Thymus (tissue), 11 donors: ENCODE results near the gene SCYL1. TPM values are rescaled to one million over a fixed set of nuclear protein-coding genes. Genes with fewer than 3 reads are reported as not detected.

Experiments
- DNase-seq, 9 donors: peaks; one replicate each; pipeline ENCODE4 v3.0.0-alpha.2; 2013; ENCODE audit warnings: low spot score in 9 of 9, low read depth in 6 of 9, missing footprints in 1 of 9
- H3K27ac ChIP-seq, 2 donors: one replicate each; pipeline ENCODE4 v1.5.1; 2013; ENCODE audit warnings: control low read depth in 1 of 2, low read depth in 1 of 2, low read length in 1 of 2, mild to moderate bottlenecking in 1 of 2, moderate library complexity in 1 of 2
- H3K27me3 ChIP-seq, 2 donors: one replicate each; pipeline ENCODE4 v1.5.1; 2013; ENCODE audit warnings: low read length in 1 of 2; ENCODE audit not compliant: control insufficient read depth in 2 of 2, insufficient read depth in 1 of 2
- H3K36me3 ChIP-seq, 2 donors: one replicate each; pipeline ENCODE4 v1.5.1; 2013; ENCODE audit warnings: low read length in 1 of 2, mild to moderate bottlenecking in 1 of 2, moderate library complexity in 1 of 2; ENCODE audit not compliant: control insufficient read depth in 2 of 2, insufficient read depth in 2 of 2
- H3K4me1 ChIP-seq, 2 donors: one replicate each; pipeline ENCODE4 v1.5.1; 2013; ENCODE audit warnings: low read length in 2 of 2; ENCODE audit not compliant: control insufficient read depth in 2 of 2, insufficient read depth in 2 of 2
- H3K4me3 ChIP-seq, 2 donors: one replicate each; pipeline ENCODE4 v1.5.1; 2013; ENCODE audit warnings: low read length in 2 of 2, control low read depth in 1 of 2, mild to moderate bottlenecking in 1 of 2
- H3K9me3 ChIP-seq, 2 donors: one replicate each; pipeline ENCODE4 v1.5.1; 2013; ENCODE audit warnings: low read length in 1 of 2, mild to moderate bottlenecking in 1 of 2; ENCODE audit not compliant: control insufficient read depth in 2 of 2, insufficient read depth in 1 of 2
- WGBS: extraction: QIAGEN DNeasy Blood & Tissue Kit; methylation state at CpG from one replicate; pipeline ENCODE4 v1.1.7; 2013; 5-methylcytosine and 5-hydroxymethylcytosine counted together
- polyA plus RNA-seq: library from polyadenylated mRNA; stranded (reverse); fragments of 200-250 nt; gene quantifications from one replicate; pipeline ENCODE4 v1.2.3, GENCODE V29; 2013
- total RNA-seq: library from RNA; stranded (reverse); fragments of 120-200 nt; gene quantifications from one replicate; pipeline ENCODE4 v1.2.4, GENCODE V29; 2013
- donor health status: healthy.

Gene SCYL1
- total and polyA plus RNA-seq, 2 donors, result 41.0 to 68.1 TPM

DNA sequence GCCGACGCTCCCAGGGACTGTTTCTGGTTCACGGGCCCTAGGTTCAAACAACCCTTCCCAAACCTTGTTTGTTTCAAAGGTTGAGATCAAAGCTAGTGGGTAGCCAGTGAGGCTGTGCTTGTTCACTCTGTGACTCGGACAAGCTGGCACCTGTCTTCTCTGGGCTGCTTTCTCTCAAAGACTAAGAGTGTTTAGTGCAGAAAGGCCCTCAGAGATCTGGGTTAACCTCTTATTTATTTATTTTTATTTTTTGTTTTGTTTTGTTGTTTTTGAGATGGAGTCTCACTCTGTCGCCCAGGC, 39.0 kb upstream of the SCYL1 start:
- Histone ChIP-seq H3K4me3 (no peak overlapping the region), H3K36me3 (no peaks in the 10 kb centered on the region), H3K27ac (peak overlapping the region; percentile 31 to 46), H3K4me1 (peaks cover 21 to 51% of the 10 kb centered on the region in 2 donors), H3K27me3 (no peaks in the 10 kb centered on the region), H3K9me3 (peaks cover 0 to 2% of the 10 kb centered on the region in 2 donors)
- no peak for DNase-seq
- 86% methylated on average over 5 of the region's 5 CpGs for WGBS

DNA sequence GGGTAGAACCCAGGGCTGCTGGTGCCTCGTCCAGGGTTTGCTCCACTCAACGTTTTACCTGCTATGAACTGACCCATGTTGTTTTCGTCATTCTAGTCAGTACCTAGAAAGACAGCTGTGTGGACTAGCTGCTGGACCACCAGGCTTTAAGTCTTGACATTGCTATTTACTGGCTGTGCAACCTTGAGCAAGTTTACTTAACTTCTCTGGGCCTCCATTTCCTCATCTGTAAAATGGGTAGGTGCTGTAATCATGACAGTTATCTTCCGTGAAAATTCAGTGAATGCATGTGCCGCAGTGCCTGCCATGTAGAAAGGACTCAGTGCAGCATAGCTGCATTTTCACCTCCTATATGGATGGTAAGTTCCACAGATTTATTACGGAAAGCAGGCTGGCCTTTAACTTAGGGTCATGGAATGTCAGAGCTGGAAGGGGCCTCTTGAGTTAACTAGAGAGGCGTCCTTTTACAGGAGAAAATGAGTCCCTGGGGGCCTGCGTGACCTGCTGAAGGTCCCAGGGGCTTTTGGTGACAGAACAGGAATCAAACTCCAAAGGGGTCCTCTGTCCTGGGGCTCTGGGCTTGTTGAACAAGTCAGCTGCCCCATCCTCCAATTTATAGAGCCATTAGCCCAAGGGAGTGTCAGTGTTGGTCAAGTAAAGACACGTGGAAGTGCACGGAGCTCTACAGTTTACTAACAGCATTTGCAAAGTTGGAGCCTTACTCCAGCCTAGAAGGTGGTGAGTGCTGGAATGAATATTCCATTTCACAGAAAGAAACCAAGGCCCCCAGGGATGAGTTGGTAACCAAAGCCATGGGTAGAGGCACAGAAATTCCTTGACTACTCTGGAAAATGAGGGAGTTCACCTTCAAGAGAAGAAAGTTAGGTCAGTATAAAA, 38.1 kb upstream of the SCYL1 start:
- no peak for DNase-seq
- peaks cover 21 to 61% of the 10 kb centered on the region in 2 donors for H3K4me1 ChIP-seq

DNA sequence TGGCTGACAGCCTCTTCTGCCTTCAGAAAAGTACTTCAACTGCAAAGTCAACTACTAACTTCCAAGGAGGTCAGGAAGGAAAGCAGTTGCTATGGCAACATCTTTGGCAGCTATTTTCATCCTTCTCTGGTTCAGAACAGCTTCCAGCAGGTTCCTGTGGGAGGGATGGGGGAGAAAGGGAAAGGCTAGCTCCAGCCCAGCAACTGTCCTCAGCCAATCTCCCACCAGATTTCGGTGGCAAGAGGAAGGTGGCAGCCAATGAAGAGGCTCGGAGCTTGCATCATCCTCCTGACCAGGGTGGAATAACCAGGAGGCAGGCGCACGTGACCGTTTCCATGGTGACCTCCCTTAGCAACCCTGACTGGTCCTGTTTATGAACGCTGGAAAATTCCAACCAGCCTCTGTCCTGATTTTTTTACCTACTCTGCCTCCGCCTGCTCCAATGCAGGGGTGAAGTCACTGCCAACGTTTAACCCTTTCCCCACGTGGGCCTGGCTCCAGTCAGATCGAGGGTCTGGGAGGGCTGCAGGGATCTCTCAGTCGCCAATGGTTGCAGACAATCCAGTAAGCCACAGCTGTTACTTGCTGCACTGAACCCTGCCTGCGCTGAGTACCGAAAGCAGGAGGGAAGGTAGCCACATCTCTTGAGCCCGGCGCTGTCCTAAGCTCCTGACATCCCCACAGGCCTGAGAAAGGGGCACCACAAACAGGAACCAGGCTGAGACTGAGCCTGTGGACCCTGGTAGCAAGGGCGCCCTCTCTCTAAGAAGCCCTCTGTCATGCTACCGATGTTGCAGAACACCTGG, 37.2 kb upstream of the SCYL1 start:
- DNase-seq, result peak in 3 of 9 donors; percentile 56 to 76 (median 60)
- Histone ChIP-seq H3K36me3 (no peaks in the 10 kb centered on the region), H3K27ac (peak overlapping the region; percentile 75 to 86), H3K9me3 (peaks cover 0 to 2% of the 10 kb centered on the region in 2 donors), H3K4me1 (peaks cover 21 to 69% of the 10 kb centered on the region in 2 donors), H3K4me3 (no peak overlapping the region), H3K27me3 (no peaks in the 10 kb centered on the region)
- WGBS, result 17% methylated on average over 17 of the region's 17 CpGs

More for the DNA sequence above, 38.1 kb upstream of the SCYL1 start:
- 96% methylated on average over 10 of the region's 10 CpGs for WGBS
- H3K36me3 ChIP-seq, result no peaks in the 10 kb centered on the region
- peaks cover 0 to 2% of the 10 kb centered on the region in 2 donors for H3K9me3 ChIP-seq
- no peaks in the 10 kb centered on the region for H3K27me3 ChIP-seq
- H3K27ac ChIP-seq, result peak overlapping the region; percentile 37 to 82
- no peak overlapping the region for H3K4me3 ChIP-seq

DNA sequence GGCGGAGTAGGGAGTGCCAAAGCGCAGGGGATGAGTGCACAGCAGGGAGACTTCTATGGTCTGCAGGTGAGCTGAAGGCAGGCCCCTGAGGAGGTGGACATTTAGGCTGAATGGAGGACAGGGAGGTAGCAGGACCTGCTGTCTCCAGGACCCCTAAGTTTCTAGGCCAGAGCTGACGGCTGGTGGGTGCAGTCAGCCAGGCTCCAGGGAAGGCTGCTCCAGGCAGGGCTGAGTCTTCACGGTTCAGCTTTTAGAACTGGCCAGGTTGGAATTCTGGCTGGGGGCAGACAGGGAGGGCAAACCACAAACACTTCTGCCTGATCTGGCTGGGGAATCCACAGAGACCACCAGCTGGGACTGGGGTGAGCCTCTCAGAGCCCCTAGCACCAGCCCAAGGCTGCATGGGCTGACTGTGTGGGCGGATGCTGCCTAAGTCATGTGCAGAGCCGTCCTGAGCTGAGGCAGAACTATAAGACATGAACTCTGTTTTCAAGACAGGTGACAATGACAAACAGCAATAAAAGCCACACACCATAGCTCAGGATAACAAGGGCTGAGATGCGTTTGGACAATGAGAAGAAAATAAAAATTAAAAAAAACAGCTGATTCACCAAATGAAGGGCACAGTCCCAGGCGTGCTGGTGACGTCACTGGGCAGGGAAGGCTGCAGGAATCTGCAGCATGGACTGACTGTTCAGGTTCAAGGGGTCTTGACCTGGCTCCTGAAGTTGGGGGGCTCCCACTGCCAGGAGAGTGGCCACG, 36.4 kb upstream of the SCYL1 start:
- WGBS, result 79% methylated on average over 10 of the region's 10 CpGs

DNA sequence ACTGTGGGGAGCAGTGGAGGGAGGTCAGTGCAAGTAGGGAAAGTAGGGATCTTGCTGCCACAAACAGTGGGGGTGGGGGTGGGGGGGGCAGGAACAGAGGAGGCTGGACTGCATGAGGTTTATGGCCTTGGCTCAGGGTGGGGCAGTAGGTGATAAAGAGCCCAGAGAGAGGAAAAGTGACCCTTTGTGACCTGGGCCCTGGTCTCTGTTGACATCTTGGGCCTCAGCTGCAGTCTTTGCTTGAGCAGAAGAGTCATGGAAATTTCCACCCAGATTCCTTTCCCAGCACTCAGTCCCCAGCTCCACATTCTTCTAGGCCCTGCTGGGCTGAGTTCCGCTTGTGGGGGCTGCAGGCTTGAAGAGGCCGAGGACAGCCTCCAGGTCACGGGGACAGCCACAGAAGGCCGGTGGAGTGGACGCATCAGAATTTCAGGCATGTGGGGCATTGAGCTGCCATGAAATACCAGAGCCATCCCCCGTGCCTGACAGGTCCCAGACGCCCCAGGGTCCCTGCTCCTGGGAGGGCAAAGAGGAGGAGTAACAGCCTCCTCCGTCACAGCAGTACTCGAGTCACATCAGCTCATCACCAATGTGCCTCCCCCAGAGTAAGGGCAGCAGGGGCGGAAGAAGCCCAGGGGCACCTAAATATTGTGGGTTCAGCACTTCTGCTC, 35.7 kb upstream of the SCYL1 start:
- WGBS, result 94% methylated on average over 10 of the region's 10 CpGs
- H3K4me3 ChIP-seq, result no peak overlapping the region
- peaks cover 0 to 2% of the 10 kb centered on the region in 2 donors for H3K9me3 ChIP-seq
- no peaks in the 10 kb centered on the region for H3K27me3 ChIP-seq
- peak overlapping the region; percentile 25 to 56 for H3K27ac ChIP-seq
- DNase-seq, result no peak
- H3K4me1 ChIP-seq, result peaks cover 23 to 84% of the 10 kb centered on the region in 2 donors
- H3K36me3 ChIP-seq, result no peaks in the 10 kb centered on the region

More for the DNA sequence above, 36.4 kb upstream of the SCYL1 start:
- Histone ChIP-seq H3K4me1 (peaks cover 21 to 77% of the 10 kb centered on the region in 2 donors), H3K36me3 (no peaks in the 10 kb centered on the region), H3K27me3 (no peaks in the 10 kb centered on the region), H3K4me3 (no peak overlapping the region), H3K27ac (peak overlapping the region; percentile 75 to 86), H3K9me3 (peaks cover 0 to 2% of the 10 kb centered on the region in 2 donors)
- peak in 2 of 9 donors; percentile 33 to 61 for DNase-seq

DNA sequence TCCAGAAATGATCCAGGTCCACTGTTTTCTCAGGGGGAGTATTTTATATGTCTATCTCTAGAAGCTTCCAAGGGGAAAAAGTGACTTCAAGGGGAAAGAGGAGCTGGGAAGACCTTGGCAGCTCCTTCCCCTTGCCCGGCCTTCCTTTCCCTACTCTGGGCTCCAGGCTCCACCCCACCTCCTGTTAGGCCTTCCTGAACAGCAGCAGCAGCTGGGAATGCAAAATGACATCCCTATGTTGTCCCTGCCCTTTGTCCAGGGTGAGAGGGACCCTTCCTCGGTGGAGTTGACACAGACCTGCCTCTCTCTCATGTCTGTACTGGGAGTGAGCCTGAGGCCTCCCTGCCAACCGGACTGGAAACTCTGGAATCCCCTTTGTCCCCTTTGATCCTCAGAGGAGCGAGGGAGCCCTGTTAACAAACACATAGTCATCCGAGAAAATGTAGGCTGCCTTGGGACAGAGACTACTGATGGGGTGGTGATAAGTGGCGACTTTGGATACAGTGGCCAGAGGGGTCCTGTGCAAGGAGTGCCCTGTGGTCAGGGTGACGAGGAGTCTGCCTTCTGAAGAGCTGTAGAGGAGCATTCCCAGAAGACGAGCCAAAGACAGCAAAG, 35.1 kb upstream of the SCYL1 start:
- Histone ChIP-seq H3K4me3 (no peak overlapping the region), H3K27ac (peak overlapping the region; percentile 56 to 72), H3K27me3 (no peaks in the 10 kb centered on the region), H3K9me3 (peaks cover 0 to 2% of the 10 kb centered on the region in 2 donors), H3K36me3 (no peaks in the 10 kb centered on the region), H3K4me1 (peaks cover 28 to 91% of the 10 kb centered on the region in 2 donors)
- no peak for DNase-seq
- WGBS, result 93% methylated on average over 8 of the region's 8 CpGs

DNA sequence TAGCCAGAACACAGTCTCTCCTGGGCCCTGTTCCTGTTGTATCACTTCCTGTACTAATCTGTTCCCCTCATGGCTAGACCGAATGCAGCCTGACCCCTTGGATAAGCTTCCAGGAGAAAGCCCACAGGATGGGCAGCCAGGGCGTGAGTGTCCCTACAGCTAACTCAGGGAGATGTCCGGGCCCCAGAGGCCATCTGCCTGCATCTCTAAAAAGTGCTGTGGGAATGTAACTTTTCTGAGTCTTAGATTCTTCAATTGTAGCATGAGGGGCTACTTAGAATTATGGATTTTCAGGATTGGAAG, 33.8 kb upstream of the SCYL1 start:
- whole genome bisulfite sequencing, result 97% methylated on average over 3 of the region's 3 CpGs
- no peaks in the 10 kb centered on the region for H3K27me3 ChIP-seq
- peaks cover 37 to 99% of the 10 kb centered on the region in 2 donors for H3K4me1 ChIP-seq
- DNase-seq, result no peak
- H3K36me3 ChIP-seq, result no peaks in the 10 kb centered on the region
- no peak overlapping the region for H3K4me3 ChIP-seq
- H3K27ac ChIP-seq, result peak overlapping the region; percentile 86 to 89
- peaks cover 0 to 2% of the 10 kb centered on the region in 2 donors for H3K9me3 ChIP-seq
